ENCODE data around the gene STK32A. TPM values are rescaled to one million over a fixed set of nuclear protein-coding genes. Genes with fewer than 3 reads are reported as not detected.

STK32A gene
- total RNA-seq, 2 donors from 2014 or later: 0.64 to 12.9 TPM

GRCh38 chr5:147208134-147208533 lies 26.7 kb upstream of the STK32A start:
- 47% methylated on average over 1 of the region's 1 CpG for WGBS
- intact Hi-C loops (cut with DNase I): no loop called here
- H3K27ac ChIP-seq: no peak overlapping the region

GRCh38 chr5:147216552-147217154 lies 18.2 kb upstream of the STK32A start:
- H3K36me3 ChIP-seq: no peaks in the 10 kb centered on the region
- H3K4me3 ChIP-seq: no peak overlapping the region
- H3K9me3 ChIP-seq: no peaks in the 10 kb centered on the region
- no peaks in the 10 kb centered on the region for H3K27me3 ChIP-seq (replicated peaks; ENCODE audit: insufficient read depth)
- no peak for DNase-seq (ENCODE audit: low spot score)
- H3K27ac ChIP-seq: no peak overlapping the region
- intact Hi-C loops (cut with DNase I): no loop called here
- TF ChIP-seq POLR2AphosphoS5 (IDR thresholded peaks at IDR 0.05) (no peak), POLR2A (IDR thresholded peaks at IDR 0.05) (no peak), CTCF (IDR thresholded peaks at IDR 0.05) (no peak)
- H3K4me1 ChIP-seq (replicated peaks): no peaks in the 10 kb centered on the region
- 42% methylated on average over 9 of the region's 9 CpGs for WGBS

More at GRCh38 chr5:147208134-147208533, 26.7 kb upstream of the STK32A start:
- TF ChIP-seq CTCF (IDR thresholded peaks at IDR 0.05) (no peak), POLR2A (IDR thresholded peaks at IDR 0.05) (no peak), POLR2AphosphoS5 (IDR thresholded peaks at IDR 0.05) (no peak)
- Histone ChIP-seq H3K9me3 (no peaks in the 10 kb centered on the region), H3K4me3 (no peak overlapping the region), H3K36me3 (no peaks in the 10 kb centered on the region), H3K27me3 (replicated peaks; ENCODE audit: insufficient read depth) (no peaks in the 10 kb centered on the region), H3K4me1 (replicated peaks) (no peaks in the 10 kb centered on the region)
- no peak for DNase-seq (ENCODE audit: low spot score)

GRCh38 chr5:147223343-147223742 lies 11.5 kb upstream of the STK32A start:
- no peak for TF ChIP-seq POLR2A (IDR thresholded peaks at IDR 0.05)
- H3K9me3 ChIP-seq: no peaks in the 10 kb centered on the region
- no peak overlapping the region for H3K4me3 ChIP-seq
- H3K36me3 ChIP-seq: no peaks in the 10 kb centered on the region
- intact Hi-C loops (cut with DNase I): loop anchor here (10.0 kb wide), 1 partner anchor 231 kb away; no protein-coding TSS in a partner anchor
- no peak overlapping the region for H3K27ac ChIP-seq
- H3K4me1 ChIP-seq (replicated peaks): no peaks in the 10 kb centered on the region
- no peak for DNase-seq (ENCODE audit: low spot score)
- 24% methylated on average over 2 of the region's 2 CpGs for WGBS
- H3K27me3 ChIP-seq (replicated peaks; ENCODE audit: insufficient read depth): no peaks in the 10 kb centered on the region

- Histone ChIP-seq H3K27ac (no peak overlapping the region), H3K27me3 (replicated peaks; ENCODE audit: insufficient read depth) (no peaks in the 10 kb centered on the region), H3K9me3 (no peaks in the 10 kb centered on the region), H3K4me1 (replicated peaks) (no peaks in the 10 kb centered on the region), H3K4me3 (no peak overlapping the region), H3K36me3 (no peaks in the 10 kb centered on the region)
- intact Hi-C loops (cut with DNase I): loop anchor here (2.0 to 10.0 kb wide), 2 partner anchors 231 to 355 kb away; no protein-coding TSS in a partner anchor
- WGBS: 57% methylated on average over 3 of the region's 3 CpGs
- no peak for TF ChIP-seq POLR2AphosphoS5 (IDR thresholded peaks at IDR 0.05)
- TF ChIP-seq CTCF (IDR thresholded peaks at IDR 0.05): peak in 3 of 4 experiments; percentile 30 to 56 (median 44)
- DNase-seq (ENCODE audit: low spot score): no peak
These were observed 10.7 kb upstream of the STK32A start for GRCh38 chr5:147223948-147224791.

- Histone ChIP-seq H3K4me3 (no peak overlapping the region), H3K36me3 (no peaks in the 10 kb centered on the region), H3K27ac (no peak overlapping the region), H3K9me3 (no peaks in the 10 kb centered on the region), H3K4me1 (replicated peaks) (no peaks in the 10 kb centered on the region), H3K27me3 (replicated peaks; ENCODE audit: insufficient read depth) (no peaks in the 10 kb centered on the region)
- no peak for DNase-seq (ENCODE audit: low spot score)
- intact Hi-C loops (cut with DNase I): loop anchor here (2.0 to 10.0 kb wide), 3 partner anchors 141 to 353 kb away; no protein-coding TSS in a partner anchor
- TF ChIP-seq POLR2AphosphoS5 (IDR thresholded peaks at IDR 0.05): no peak
- no peak for TF ChIP-seq CTCF (IDR thresholded peaks at IDR 0.05)
- TF ChIP-seq POLR2A (IDR thresholded peaks at IDR 0.05): no peak
- 86% methylated on average over 9 of the region's 9 CpGs for WGBS
These were observed 8.9 kb upstream of the STK32A start for GRCh38 chr5:147225938-147226337.
